GM11168 (cell line): ENCODE results near the gene ALDH2.
"Not testable (repeated sequence)": the region's sequence is repeated elsewhere in the genome, so short reads cannot be mapped to it uniquely, and the experiment has no call there.

Experiments
- in situ Hi-C: fragments of 300-500 bp; cut with MboI; formaldehyde crosslinking; loops from one replicate; pipeline ENCODE4 v1.12.0; 2022; ENCODE audit warnings: low sequenced_read_pairs; ENCODE audit not compliant: unreplicated experiment

Gene ALDH2

GRCh38 chr12:111757361-111758119, 9.2 kb upstream of the ALDH2 start:
- in situ Hi-C loops: no loop called here

GRCh38 chr12:111758120-111758561, 8.6 kb upstream of the ALDH2 start:
- in situ Hi-C loops: no loop called here

- in situ Hi-C loops: no loop called here
These were observed 7.5 kb upstream of the ALDH2 start for GRCh38 chr12:111759271-111759670.

DNA sequence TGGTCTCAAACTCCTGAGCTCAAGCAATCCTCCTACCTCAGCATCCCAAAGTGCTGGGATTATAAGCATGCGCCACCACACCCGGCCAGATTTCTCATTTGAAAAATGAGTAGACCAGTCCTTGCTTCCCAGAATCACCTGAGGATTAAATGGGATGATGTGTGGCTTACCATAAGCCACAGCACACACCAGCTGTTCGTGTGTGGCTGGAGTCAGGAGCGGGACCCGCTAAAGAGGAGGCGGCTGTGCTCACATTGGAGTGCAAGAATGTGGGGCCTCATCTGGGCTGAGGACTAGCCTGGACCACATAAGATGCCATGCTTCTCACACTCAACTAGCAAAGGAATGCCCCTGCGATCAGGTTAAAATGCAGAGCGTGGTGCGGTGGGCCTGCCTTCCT, 6.7 kb upstream of the ALDH2 start:
- in situ Hi-C loops: no loop called here

DNA sequence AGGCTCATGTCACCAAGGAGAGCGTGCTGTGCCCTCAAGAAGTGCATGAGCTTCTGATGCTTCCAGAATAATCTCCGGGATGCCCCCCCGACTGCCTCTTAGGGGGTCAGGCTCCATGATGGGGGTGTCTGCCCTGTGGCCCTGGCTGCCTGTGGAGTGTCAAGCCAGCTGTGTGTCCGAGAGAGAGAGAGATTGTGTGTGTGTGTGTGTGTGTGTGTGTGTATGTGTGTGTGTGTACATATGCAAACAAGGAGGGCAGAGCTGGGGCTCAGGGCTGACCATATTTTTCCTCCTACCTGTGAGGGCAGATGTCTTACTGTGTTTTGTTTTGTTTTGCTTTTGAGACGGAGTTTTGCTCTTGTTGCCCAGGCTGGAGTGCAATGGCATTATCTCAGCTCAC, 5.6 kb upstream of the ALDH2 start:
- in situ Hi-C loops: no loop called here

DNA sequence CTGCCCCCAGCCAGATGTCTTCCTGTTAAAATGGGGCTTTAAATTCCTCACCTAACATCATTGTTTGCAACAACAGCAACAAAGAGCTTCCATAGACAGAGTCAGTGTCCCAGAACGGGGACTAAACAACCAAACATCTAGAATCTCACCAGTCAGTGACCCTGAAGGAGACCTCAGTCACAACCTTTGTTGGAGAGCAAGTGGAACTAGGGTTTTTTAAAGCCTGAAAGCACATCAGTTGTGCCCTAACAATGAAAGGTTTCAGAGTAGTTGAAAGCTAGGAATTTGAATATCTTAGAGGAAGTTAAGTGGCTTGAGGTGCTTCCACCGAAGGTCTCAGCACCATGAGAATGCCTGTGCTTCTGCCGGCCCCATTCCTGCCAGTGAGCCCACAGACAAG, 5.0 kb upstream of the ALDH2 start:
- in situ Hi-C loops: no loop called here

- in situ Hi-C loops: not testable (repeated sequence)
These were observed 3.2 kb upstream of the ALDH2 start for GRCh38 chr12:111763552-111763951.

DNA sequence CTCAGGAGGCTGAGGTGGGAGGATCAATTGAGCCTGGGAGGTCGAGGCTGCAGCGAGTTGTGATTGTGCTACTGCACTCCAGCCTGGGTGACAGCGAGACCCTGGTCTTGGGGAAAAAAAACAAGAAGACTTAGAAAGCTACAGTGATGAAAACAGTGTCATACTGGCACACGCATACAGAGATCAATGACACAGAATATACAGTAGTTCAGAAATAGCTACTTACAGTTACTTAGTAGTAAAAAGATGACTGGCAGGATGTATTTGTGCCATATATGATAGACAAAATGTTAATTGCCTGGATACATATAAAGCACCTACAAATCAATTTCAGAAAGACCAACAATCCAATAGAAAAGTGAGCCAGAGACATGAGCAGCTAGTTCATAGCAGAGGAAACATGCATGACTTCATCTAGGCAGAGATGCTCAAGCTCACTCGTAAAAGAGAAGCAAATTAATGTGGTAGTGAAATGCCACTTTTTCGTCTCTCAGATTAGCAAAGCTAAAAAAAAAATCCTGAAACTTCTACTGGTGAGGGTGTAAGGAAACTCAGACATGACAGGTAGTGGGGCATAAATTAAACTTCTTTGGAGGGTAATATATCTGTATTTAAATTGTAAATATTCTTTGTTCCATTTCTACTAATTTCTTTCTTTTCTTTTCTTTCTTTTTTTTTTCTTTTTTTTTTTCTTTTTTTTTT, 2.5 kb upstream of the ALDH2 start:
- in situ Hi-C loops: no loop called here

DNA sequence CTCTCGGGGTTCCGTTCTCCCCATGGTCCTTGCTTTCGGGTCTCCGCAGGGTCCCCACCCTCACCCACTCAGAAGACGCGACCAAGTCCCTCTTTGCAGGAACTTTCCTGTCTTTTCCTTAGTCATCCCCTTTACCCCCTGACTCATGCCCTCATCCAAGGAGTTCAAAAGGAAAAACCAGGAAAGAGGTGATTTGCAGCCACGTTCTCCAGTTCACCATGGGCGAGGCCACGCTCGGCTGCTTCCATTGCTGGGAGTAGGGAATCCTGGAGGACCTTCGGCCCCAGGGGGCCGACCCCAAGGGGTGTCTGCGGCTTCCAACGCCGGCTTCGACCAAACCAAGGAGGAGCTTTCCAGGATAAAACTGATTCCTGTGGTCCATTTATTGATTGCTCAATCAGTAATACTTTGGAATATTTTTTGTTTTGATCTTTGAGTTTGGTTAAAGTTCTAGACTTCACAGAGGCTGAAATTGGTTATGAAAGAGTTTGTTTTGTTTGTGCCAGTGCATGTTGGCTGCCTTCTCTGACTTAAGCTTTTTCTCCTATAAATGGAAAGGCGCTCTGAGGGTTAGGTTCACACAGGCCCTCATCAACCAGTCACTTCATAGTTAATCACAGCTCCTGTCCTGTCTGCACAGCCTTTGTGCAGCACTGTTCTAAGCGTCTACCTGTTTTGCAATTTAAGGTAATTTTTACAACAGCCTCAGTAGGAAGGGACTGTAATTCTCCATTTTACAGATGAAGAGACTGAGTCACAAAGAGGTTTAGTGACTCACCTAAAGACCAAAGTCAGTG, 827 bp downstream of the ALDH2 start:
- in situ Hi-C loops: no loop called here

- in situ Hi-C loops: no loop called here
These were observed 1.6 kb downstream of the ALDH2 start for GRCh38 chr12:111768159-111768895.

GRCh38 chr12:111769599-111769998, 2.9 kb downstream of the ALDH2 start:
- in situ Hi-C loops: no loop called here

GRCh38 chr12:111773801-111774551, 7.2 kb downstream of the ALDH2 start:
- in situ Hi-C loops: no loop called here

- in situ Hi-C loops: no loop called here
These were observed 8.8 kb downstream of the ALDH2 start for GRCh38 chr12:111775205-111776193.

GRCh38 chr12:111776836-111777344, 10.2 kb downstream of the ALDH2 start:
- in situ Hi-C loops: no loop called here

DNA sequence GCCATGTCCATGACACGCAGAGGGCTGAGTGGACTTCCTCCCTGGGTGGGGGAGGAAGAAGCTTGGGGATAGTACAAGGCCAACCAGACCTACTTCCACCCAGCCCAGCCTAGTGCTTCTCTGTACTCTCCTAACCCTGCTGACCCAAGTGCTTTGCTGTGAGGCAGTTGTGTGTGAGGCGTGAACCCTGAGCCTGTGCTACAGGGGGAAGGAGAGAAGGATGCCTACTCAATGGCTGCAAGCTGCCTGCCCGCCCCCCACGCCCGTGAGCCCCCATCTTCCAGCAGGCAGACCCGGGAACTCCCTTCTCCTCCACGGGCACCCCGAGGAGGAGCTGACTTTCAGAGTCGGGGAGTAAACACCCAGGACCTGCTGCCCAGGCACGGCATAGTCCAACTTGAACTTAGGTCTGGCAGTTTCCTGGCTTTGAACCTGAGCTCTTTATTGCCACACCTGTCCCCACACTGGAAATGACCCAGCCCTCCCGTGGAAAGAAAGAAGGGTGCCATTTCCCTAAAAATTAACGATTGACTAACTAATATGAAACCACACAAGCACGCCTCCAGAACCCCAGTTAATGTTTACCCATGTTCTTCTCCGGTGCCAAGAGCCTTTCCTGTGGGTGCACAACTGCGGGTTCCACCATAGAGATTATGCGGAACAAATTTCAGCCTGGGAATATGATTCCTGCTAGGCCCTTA, 10.8 kb downstream of the ALDH2 start:
- in situ Hi-C loops: no loop called here

DNA sequence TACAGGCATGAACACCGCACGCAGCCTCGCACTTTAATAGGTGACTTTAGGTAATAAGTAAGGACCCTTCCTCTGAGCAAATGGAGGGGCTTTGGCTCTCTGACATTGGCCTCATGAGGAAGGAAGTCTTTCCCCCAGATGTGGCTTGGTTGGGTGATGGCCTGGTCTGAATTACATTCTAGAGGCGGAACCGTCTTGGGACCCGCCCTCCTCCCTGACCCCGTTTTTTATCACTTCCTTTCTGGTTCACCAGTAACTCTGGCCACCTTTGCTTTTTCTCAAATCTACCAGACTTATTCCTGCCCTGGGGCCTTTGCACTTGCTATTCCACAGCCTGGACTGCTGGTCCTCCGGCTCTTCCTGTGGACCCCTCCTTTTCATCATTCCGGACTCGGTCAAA, 13.4 kb downstream of the ALDH2 start:
- in situ Hi-C loops: no loop called here

DNA sequence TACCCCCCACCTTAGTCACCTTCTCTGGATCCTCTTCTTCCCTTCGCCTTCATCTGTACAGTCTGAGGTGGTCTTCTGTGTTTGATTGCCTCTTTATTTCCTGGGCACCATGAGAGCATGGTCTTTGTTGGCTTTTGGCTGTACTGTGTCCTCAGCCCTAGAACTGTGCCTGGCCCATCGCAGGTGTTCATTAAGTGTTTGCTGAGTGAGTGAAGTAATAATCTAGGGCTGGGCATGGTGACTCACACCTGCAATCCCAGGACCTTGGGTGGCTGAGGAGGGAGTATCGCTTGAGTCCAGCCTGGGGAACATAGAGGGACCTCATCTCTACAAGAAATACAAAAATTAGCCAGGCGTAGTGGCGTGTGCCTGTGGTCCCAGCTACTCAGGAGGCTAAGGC, 13.9 kb downstream of the ALDH2 start:
- in situ Hi-C loops: no loop called here
